CD4-positive, alpha-beta T cell treated with Interleukin-1 beta for 1 hour (primary cell): ENCODE measurements around the gene TEX19.

Experiments used
- DNase-seq, 2 donors: peaks; one replicate each; pipeline ENCODE4 v3.0.0-alpha.2; 2020 to 2022

The TEX19 gene

GRCh38 chr17:82391496-82392066 is 32.5 kb downstream of the TEX19 start:
- no peak for DNase-seq

GRCh38 chr17:82392209-82392920 is 33.3 kb downstream of the TEX19 start:
- DNase-seq, result no peak

- DNase-seq, result no peak
These were observed 33.9 kb downstream of the TEX19 start for GRCh38 chr17:82392941-82393340.

- DNase-seq, result no peak
These were observed 35.2 kb downstream of the TEX19 start for GRCh38 chr17:82394278-82394677.

GRCh38 chr17:82396601-82397435 is 37.8 kb downstream of the TEX19 start:
- no peak for DNase-seq

GRCh38 chr17:82397449-82398335 is 38.6 kb downstream of the TEX19 start:
- DNase-seq, result no peak

GRCh38 chr17:82399041-82399441 is 40.0 kb downstream of the TEX19 start:
- DNase-seq, result no peak

- no peak for DNase-seq
These were observed 40.6 kb downstream of the TEX19 start for GRCh38 chr17:82399601-82400101.

- no peak for DNase-seq
These were observed 41.2 kb downstream of the TEX19 start for GRCh38 chr17:82400206-82400605.

- peak; percentile 51 to 60 for DNase-seq
These were observed 41.8 kb downstream of the TEX19 start for GRCh38 chr17:82400830-82401229.

GRCh38 chr17:82402865-82403264 is 43.8 kb downstream of the TEX19 start:
- DNase-seq, result no peak

- DNase-seq, result no peak
These were observed 44.9 kb downstream of the TEX19 start for GRCh38 chr17:82403662-82404660.

- no peak for DNase-seq
These were observed 46.0 kb downstream of the TEX19 start for GRCh38 chr17:82405051-82405450.

- DNase-seq, result no peak
These were observed 47.2 kb downstream of the TEX19 start for GRCh38 chr17:82406131-82406671.

GRCh38 chr17:82407255-82407654 is 48.2 kb downstream of the TEX19 start:
- no peak for DNase-seq

- no peak for DNase-seq
These were observed 49.4 kb downstream of the TEX19 start for GRCh38 chr17:82408288-82408937.

GRCh38 chr17:82408938-82409318 is 49.9 kb downstream of the TEX19 start:
- DNase-seq, result no peak

- no peak for DNase-seq
These were observed 51.1 kb downstream of the TEX19 start for GRCh38 chr17:82410014-82410716.

- DNase-seq, result no peak
These were observed 52.5 kb downstream of the TEX19 start for GRCh38 chr17:82411396-82412053.
